HepG2 (cell line): ENCODE measurements around the gene METTL22. TPM values are rescaled to one million over a fixed set of nuclear protein-coding genes. Genes with fewer than 3 reads are reported as not detected.
A peak's percentile ranks its signal among the peaks of the same experiment; 100 is the strongest.

Source experiments
- ARHGAP35 ChIP-seq: sonication (generic); formaldehyde crosslinking; IDR thresholded peaks from 2 replicates; pipeline ENCODE4 v1.9.0; 2022; ENCODE audit warnings: mild to moderate bottlenecking, inconsistent platforms, moderate library complexity, missing genetic modification reagents, borderline replicate concordance
- ATF7 ChIP-seq, 2 experiments: fragments of 450-650 bp in 1 of 2; sonication (generic) in 1 of 2; formaldehyde crosslinking in 1 of 2; IDR thresholded peaks; 2 replicates each; pipeline versions ENCODE4 v1.4.0 to v1.6.1; 2016 to 2020; ENCODE audit warnings: antibody characterized with exemption in 1 of 2, mild to moderate bottlenecking in 1 of 2, missing genetic modification reagents in 1 of 2
- ATM ChIP-seq: fragments of 450-650 bp; IDR thresholded peaks from 2 replicates; pipeline ENCODE4 v1.7.1; 2017; ENCODE audit warnings: mild to moderate bottlenecking, borderline replicate concordance
- EEA1 ChIP-seq: sonication (generic); formaldehyde crosslinking; IDR thresholded peaks from 2 replicates; pipeline ENCODE4 v1.5.1; 2020; ENCODE audit warnings: mild to moderate bottlenecking, missing genetic modification reagents, borderline replicate concordance
- ELF3 ChIP-seq: IDR thresholded peaks from 2 replicates; pipeline ENCODE4 v1.6.1; 2016; ENCODE audit warnings: missing genetic modification reagents, missing compliant biosample characterization
- HNF4A ChIP-seq: sonication (generic); formaldehyde crosslinking; IDR thresholded peaks from 2 replicates; pipeline ENCODE4 v1.4.0; 2020; ENCODE audit warnings: missing genetic modification reagents
- KDM4B ChIP-seq: sonication (generic); formaldehyde crosslinking; IDR thresholded peaks from 2 replicates; pipeline ENCODE4 v1.4.0; 2020; ENCODE audit warnings: missing genetic modification reagents
- MBD4 ChIP-seq: IDR thresholded peaks from 2 replicates; pipeline ENCODE4 v1.6.1; 2012; ENCODE audit warnings: low read length, inconsistent platforms, borderline replicate concordance
- MED13 ChIP-seq: sonication (generic); formaldehyde crosslinking; IDR thresholded peaks from 2 replicates; pipeline ENCODE4 v1.5.0; 2020; ENCODE audit warnings: missing genetic modification reagents
- NR3C1 ChIP-seq: sonication (generic); formaldehyde crosslinking; IDR thresholded peaks from 2 replicates; pipeline ENCODE4 v1.4.0; 2020; ENCODE audit warnings: missing genetic modification reagents
- PRMT3 ChIP-seq: sonication (generic); formaldehyde crosslinking; IDR thresholded peaks from 2 replicates; pipeline ENCODE4 v1.8.1; 2022; ENCODE audit warnings: low read depth, mild to moderate bottlenecking, moderate library complexity, missing genetic modification reagents, borderline replicate concordance
- REXO4 ChIP-seq: sonication (generic); formaldehyde crosslinking; IDR thresholded peaks from 2 replicates; pipeline ENCODE4 v1.8.0; 2022; ENCODE audit warnings: missing genetic modification reagents, mild to moderate bottlenecking, borderline replicate concordance
- RFX3 ChIP-seq: IDR thresholded peaks from 2 replicates; pipeline ENCODE4 v1.6.1; 2016; ENCODE audit warnings: missing biosample characterization, missing genetic modification reagents
- RFXANK ChIP-seq: IDR thresholded peaks from 2 replicates; pipeline ENCODE4 v1.6.1; 2016
- SMAD3 ChIP-seq: sonication (generic); formaldehyde crosslinking; IDR thresholded peaks from 2 replicates; pipeline ENCODE4 v1.4.0; 2020; ENCODE audit warnings: missing genetic modification reagents
- SUZ12 ChIP-seq: fragments of 150-350 bp; IDR thresholded peaks from 2 replicates; pipeline ENCODE4 v1.6.1; 2014; ENCODE audit warnings: low read depth, low read length
- TEAD3 ChIP-seq: optimal IDR thresholded peaks from 2 replicates; pipeline ENCODE3; 2016; ENCODE audit warnings: borderline replicate concordance
- YEATS4 ChIP-seq: sonication (generic); formaldehyde crosslinking; IDR thresholded peaks from 2 replicates; pipeline ENCODE4 v1.4.0; 2020; ENCODE audit warnings: missing genetic modification reagents, borderline replicate concordance
- ZNF788 ChIP-seq: sonication (generic); formaldehyde crosslinking; IDR thresholded peaks from 2 replicates; pipeline ENCODE4 v1.5.0; 2020; ENCODE audit warnings: mild to moderate bottlenecking, missing genetic modification reagents, borderline replicate concordance
- ZSCAN21 ChIP-seq: sonication (generic); formaldehyde crosslinking; IDR thresholded peaks from 2 replicates; pipeline ENCODE4 v1.8.0; 2022; ENCODE audit warnings: mild to moderate bottlenecking, missing genetic modification reagents, moderate library complexity, borderline replicate concordance
- ZSCAN22 ChIP-seq: sonication (generic); formaldehyde crosslinking; IDR thresholded peaks from 2 replicates; pipeline ENCODE4 v1.4.0; 2020; ENCODE audit warnings: mild to moderate bottlenecking, missing genetic modification reagents
- polyA plus RNA-seq, 8 experiments: library from polyadenylated mRNA; depleted of rRNA in 3 of 8; stranded (reverse) in 7 of 8; unstranded in 1 of 8; fragments of >200 nt; fragmentation: Illumina TruSeq in 4 of 8; extraction: Trizol in 4 of 8; gene quantifications; 2 replicates each; pipeline versions ENCODE4 v1.2.1 to v1.2.3, GENCODE V29; 2011 to 2016; ENCODE audit warnings: low read depth in 4 of 8, missing spikeins in 1 of 8, mixed read lengths in 1 of 8; ENCODE audit not compliant: insufficient read depth in 1 of 8
- total RNA-seq, 5 experiments: library from RNA; depleted of rRNA; stranded (reverse); fragments of >200 nt; fragmentation: Illumina TruSeq; extraction: Trizol; gene quantifications; 2 replicates each; pipeline ENCODE4 v1.2.3, GENCODE V29; 2016; ENCODE audit warnings: low read depth in 1 of 5
- TF ChIP-seq, protein P1 (sequence below): sonication (generic); formaldehyde crosslinking; IDR thresholded peaks from 2 replicates; pipeline ENCODE4 v1.4.0; 2020; ENCODE audit warnings: missing genetic modification reagents, borderline replicate concordance
- TF ChIP-seq, protein P2 (sequence below): sonication (generic); formaldehyde crosslinking; IDR thresholded peaks from 2 replicates; pipeline ENCODE4 v1.4.0; 2020; ENCODE audit warnings: mild to moderate bottlenecking, missing genetic modification reagents
- TF ChIP-seq, protein P3 (sequence below): sonication (generic); formaldehyde crosslinking; IDR thresholded peaks from 2 replicates; pipeline ENCODE4 v1.9.0; 2022; ENCODE audit warnings: low read depth, missing genetic modification reagents

Gene METTL22
- total and polyA plus RNA-seq, 2 of the 13 experiments (the other 11 are each of a cell fraction or from before 2014, with no cell fraction given): 36.2 to 94.8 TPM

DNA sequence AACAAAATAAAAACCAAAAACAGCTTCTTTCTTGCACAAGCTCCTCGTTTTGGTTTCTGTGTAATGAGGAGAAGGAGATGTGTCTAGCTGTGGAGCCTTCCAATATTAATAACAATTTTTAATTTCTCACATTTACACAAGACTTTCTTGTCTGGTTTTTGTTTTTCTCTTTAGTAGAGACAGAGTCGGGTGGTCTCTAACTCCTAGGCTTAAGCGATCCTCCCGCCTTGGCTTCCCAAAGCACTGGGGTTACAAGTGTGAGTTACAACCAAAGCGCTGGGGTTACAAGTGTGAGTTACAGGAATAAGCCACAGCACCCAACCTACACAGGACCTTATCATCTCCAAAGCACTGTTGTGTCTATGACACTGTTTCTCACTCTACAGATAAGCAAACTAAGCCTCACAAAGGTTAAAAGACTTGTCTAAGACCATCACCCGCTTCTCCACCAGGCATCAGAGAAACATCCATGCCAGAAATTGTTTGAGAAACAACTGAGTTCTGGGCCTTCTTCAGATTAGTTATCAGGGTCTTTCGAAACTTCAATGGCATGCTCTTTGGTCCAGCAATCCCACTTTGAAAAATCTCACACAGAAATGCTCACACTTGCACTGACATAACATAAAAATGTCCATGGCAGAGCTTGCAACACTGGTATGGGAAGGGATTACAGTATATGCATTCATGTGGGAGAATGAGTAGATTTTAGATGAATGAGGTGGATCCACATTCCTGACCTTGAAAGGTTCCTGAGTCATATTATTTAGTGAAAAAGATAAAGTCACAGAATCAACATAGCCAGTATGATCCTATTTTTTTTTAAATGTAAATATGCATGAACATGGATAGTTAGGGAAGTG is 56.8 kb downstream of the METTL22 start (continued):
- TF ChIP-seq, protein P1, sequence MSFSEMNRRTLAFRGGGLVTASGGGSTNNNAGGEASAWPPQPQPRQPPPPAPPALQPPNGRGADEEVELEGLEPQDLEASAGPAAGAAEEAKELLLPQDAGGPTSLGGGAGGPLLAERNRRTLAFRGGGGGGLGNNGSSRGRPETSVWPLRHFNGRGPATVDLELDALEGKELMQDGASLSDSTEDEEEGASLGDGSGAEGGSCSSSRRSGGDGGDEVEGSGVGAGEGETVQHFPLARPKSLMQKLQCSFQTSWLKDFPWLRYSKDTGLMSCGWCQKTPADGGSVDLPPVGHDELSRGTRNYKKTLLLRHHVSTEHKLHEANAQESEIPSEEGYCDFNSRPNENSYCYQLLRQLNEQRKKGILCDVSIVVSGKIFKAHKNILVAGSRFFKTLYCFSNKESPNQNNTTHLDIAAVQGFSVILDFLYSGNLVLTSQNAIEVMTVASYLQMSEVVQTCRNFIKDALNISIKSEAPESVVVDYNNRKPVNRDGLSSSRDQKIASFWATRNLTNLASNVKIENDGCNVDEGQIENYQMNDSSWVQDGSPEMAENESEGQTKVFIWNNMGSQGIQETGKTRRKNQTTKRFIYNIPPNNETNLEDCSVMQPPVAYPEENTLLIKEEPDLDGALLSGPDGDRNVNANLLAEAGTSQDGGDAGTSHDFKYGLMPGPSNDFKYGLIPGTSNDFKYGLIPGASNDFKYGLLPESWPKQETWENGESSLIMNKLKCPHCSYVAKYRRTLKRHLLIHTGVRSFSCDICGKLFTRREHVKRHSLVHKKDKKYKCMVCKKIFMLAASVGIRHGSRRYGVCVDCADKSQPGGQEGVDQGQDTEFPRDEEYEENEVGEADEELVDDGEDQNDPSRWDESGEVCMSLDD (CRISPR knock-in tag): peak; percentile 51; the same call in 1 of the 2 replicates
- TF ChIP-seq, protein P2, sequence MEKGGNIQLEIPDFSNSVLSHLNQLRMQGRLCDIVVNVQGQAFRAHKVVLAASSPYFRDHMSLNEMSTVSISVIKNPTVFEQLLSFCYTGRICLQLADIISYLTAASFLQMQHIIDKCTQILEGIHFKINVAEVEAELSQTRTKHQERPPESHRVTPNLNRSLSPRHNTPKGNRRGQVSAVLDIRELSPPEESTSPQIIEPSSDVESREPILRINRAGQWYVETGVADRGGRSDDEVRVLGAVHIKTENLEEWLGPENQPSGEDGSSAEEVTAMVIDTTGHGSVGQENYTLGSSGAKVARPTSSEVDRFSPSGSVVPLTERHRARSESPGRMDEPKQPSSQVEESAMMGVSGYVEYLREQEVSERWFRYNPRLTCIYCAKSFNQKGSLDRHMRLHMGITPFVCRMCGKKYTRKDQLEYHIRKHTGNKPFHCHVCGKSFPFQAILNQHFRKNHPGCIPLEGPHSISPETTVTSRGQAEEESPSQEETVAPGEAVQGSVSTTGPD: no peak
- TF ChIP-seq SMAD3 (CRISPR knock-in tag): peak; percentile 67; the same call in 1 of the 2 replicates
- TF ChIP-seq YEATS4 (CRISPR knock-in tag): peak; percentile 34; the same call in 1 of the 2 replicates
- no peak for TF ChIP-seq NR3C1 (CRISPR knock-in tag)
- no peak for TF ChIP-seq ZNF788 (CRISPR knock-in tag)
- no peak for TF ChIP-seq RFX3 (CRISPR knock-in tag)
- TF ChIP-seq MED13: peak; percentile 88
- peak; percentile 94 for TF ChIP-seq TEAD3 (CRISPR knock-in tag)
- TF ChIP-seq SUZ12: no peak
- TF ChIP-seq, protein P3, sequence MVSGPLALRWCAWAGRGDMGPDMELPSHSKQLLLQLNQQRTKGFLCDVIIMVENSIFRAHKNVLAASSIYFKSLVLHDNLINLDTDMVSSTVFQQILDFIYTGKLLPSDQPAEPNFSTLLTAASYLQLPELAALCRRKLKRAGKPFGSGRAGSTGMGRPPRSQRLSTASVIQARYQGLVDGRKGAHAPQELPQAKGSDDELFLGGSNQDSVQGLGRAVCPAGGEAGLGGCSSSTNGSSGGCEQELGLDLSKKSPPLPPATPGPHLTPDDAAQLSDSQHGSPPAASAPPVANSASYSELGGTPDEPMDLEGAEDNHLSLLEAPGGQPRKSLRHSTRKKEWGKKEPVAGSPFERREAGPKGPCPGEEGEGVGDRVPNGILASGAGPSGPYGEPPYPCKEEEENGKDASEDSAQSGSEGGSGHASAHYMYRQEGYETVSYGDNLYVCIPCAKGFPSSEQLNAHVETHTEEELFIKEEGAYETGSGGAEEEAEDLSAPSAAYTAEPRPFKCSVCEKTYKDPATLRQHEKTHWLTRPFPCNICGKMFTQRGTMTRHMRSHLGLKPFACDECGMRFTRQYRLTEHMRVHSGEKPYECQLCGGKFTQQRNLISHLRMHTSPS (CRISPR knock-in tag): peak; percentile 52; the same call in 1 of the 2 replicates
- TF ChIP-seq ATF7 (IDR thresholded peaks at IDR 0.05): peak; percentile 68
- TF ChIP-seq ATF7 (CRISPR knock-in tag; IDR thresholded peaks at IDR 0.05): no peak; the same call in 1 of the 2 replicates
- peak; percentile 67 for TF ChIP-seq ELF3
- no peak for TF ChIP-seq EEA1
- TF ChIP-seq MBD4: peak; percentile 82; the same call in 1 of the 2 replicates
- 0 out of 2 replicates have a peak, but pooled peaks have one; percentile 24 for TF ChIP-seq ZSCAN22 (CRISPR knock-in tag)
- no peak for TF ChIP-seq ARHGAP35 (CRISPR knock-in tag)
- TF ChIP-seq ATM: no peak; the same call in 1 of the 2 replicates
- no peak for TF ChIP-seq PRMT3
- TF ChIP-seq HNF4A (CRISPR knock-in tag): peak; percentile 90
- no peak for TF ChIP-seq RFXANK (CRISPR knock-in tag)
- no peak for TF ChIP-seq ZSCAN21 (CRISPR knock-in tag)
- no peak for TF ChIP-seq REXO4 (CRISPR knock-in tag)
- no peak for TF ChIP-seq KDM4B (CRISPR knock-in tag)
